ENCODE data around the gene SLU7.

The SLU7 gene

GRCh38 chr5:160384681-160385080 is 34.2 kb downstream of the SLU7 start:
- no peak for DNase-seq (ENCODE audit: extremely low read depth, insufficient read length)

DNA sequence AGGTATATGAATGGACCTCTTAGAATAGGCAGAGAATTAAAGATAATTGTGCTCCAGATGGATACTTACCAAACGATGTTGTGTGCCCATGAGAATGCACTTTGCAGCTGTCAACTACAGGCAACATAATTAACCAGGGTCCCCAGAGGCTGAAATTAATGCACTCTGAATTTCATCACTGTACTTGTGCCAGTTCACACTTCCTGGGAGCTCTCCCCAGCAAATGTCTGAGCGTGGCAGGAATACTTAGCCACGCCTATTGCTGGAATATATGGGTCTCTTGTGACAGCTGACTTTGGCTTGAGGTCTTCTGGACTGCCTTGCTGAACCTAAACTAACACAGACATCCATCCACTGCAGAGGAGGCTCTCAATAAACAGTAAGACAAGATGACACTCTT is 36.5 kb downstream of the SLU7 start:
- Histone ChIP-seq H3K27me3 (replicated peaks; ENCODE audit: control insufficient read depth, insufficient read depth, low read length) (no peaks in the 10 kb centered on the region), H3K4me3 (replicated peaks; ENCODE audit: low read depth, low read length) (no peak overlapping the region), H3K36me3 (ENCODE audit: control insufficient read depth, insufficient read depth, low read length) (no peaks in the 10 kb centered on the region)
- no peak for DNase-seq (ENCODE audit: extremely low read depth, insufficient read length)
- TF ChIP-seq CTCF (IDR thresholded peaks at IDR 0.05; ENCODE audit: insufficient read depth, low read length, poor library complexity, severe bottlenecking) = no peak

More at GRCh38 chr5:160384681-160385080, 34.2 kb downstream of the SLU7 start:
- Histone ChIP-seq H3K27me3 (replicated peaks; ENCODE audit: control insufficient read depth, insufficient read depth, low read length) (no peaks in the 10 kb centered on the region), H3K36me3 (ENCODE audit: control insufficient read depth, insufficient read depth, low read length) (no peaks in the 10 kb centered on the region), H3K4me3 (replicated peaks; ENCODE audit: low read depth, low read length) (no peak overlapping the region)
- TF ChIP-seq CTCF (IDR thresholded peaks at IDR 0.05; ENCODE audit: insufficient read depth, low read length, poor library complexity, severe bottlenecking) = no peak

GRCh38 chr5:160380041-160380440 is 38.8 kb downstream of the SLU7 start:
- H3K36me3 ChIP-seq (ENCODE audit: control insufficient read depth, insufficient read depth, low read length) = no peaks in the 10 kb centered on the region
- H3K27me3 ChIP-seq (replicated peaks; ENCODE audit: control insufficient read depth, insufficient read depth, low read length) = no peaks in the 10 kb centered on the region
- TF ChIP-seq CTCF (IDR thresholded peaks at IDR 0.05; ENCODE audit: insufficient read depth, low read length, poor library complexity, severe bottlenecking) = no peak
- no peak for DNase-seq (ENCODE audit: extremely low read depth, insufficient read length)
- no peak overlapping the region for H3K4me3 ChIP-seq (replicated peaks; ENCODE audit: low read depth, low read length)

GRCh38 chr5:160379511-160379910 is 39.4 kb downstream of the SLU7 start:
- no peak for TF ChIP-seq CTCF (IDR thresholded peaks at IDR 0.05; ENCODE audit: insufficient read depth, low read length, poor library complexity, severe bottlenecking)
- Histone ChIP-seq H3K4me3 (replicated peaks; ENCODE audit: low read depth, low read length) (no peak overlapping the region), H3K27me3 (replicated peaks; ENCODE audit: control insufficient read depth, insufficient read depth, low read length) (no peaks in the 10 kb centered on the region), H3K36me3 (ENCODE audit: control insufficient read depth, insufficient read depth, low read length) (no peaks in the 10 kb centered on the region)
- no peak for DNase-seq (ENCODE audit: extremely low read depth, insufficient read length)

- no peak overlapping the region for H3K4me3 ChIP-seq (replicated peaks; ENCODE audit: low read depth, low read length)
- no peak for TF ChIP-seq CTCF (IDR thresholded peaks at IDR 0.05; ENCODE audit: insufficient read depth, low read length, poor library complexity, severe bottlenecking)
- DNase-seq (ENCODE audit: extremely low read depth, insufficient read length) = no peak
- H3K36me3 ChIP-seq (ENCODE audit: control insufficient read depth, insufficient read depth, low read length) = no peaks in the 10 kb centered on the region
- H3K27me3 ChIP-seq (replicated peaks; ENCODE audit: control insufficient read depth, insufficient read depth, low read length) = no peaks in the 10 kb centered on the region
These were observed 40.6 kb downstream of the SLU7 start for GRCh38 chr5:160378330-160378729.

GRCh38 chr5:160377651-160378050 is 41.2 kb downstream of the SLU7 start:
- H3K4me3 ChIP-seq (replicated peaks; ENCODE audit: low read depth, low read length) = no peak overlapping the region
- TF ChIP-seq CTCF (IDR thresholded peaks at IDR 0.05; ENCODE audit: insufficient read depth, low read length, poor library complexity, severe bottlenecking) = no peak
- no peaks in the 10 kb centered on the region for H3K27me3 ChIP-seq (replicated peaks; ENCODE audit: control insufficient read depth, insufficient read depth, low read length)
- no peak for DNase-seq (ENCODE audit: extremely low read depth, insufficient read length)
- no peaks in the 10 kb centered on the region for H3K36me3 ChIP-seq (ENCODE audit: control insufficient read depth, insufficient read depth, low read length)
